Mucosa of descending colon (tissue), 3 donors: ENCODE measurements around the gene KRT75. TPM values are rescaled to one million over a fixed set of nuclear protein-coding genes. Genes with fewer than 3 reads are reported as not detected.

Source experiments
- ATAC-seq: fragments of 200-7000 bp; cut with Tn5 transposase; one replicate; pipeline ENCODE4 v1.9.1; 2020; ENCODE audit warnings: mild to moderate bottlenecking, moderate library complexity
- DNase-seq, 3 donors: peaks; one replicate each; pipeline ENCODE4 v3.0.0-alpha.2; 2020
- H3K36me3 ChIP-seq: fragments of 200-600 bp; one replicate; pipeline ENCODE4 v1.8.0; 2021; ENCODE audit warnings: low read depth, mild to moderate bottlenecking
- H3K4me1 ChIP-seq: fragments of 200-600 bp; one replicate; pipeline ENCODE4 v1.8.0; 2021; ENCODE audit warnings: low read depth, mild to moderate bottlenecking
- H3K4me3 ChIP-seq: fragments of 200-600 bp; one replicate; pipeline ENCODE4 v1.8.0; 2021; ENCODE audit warnings: mild to moderate bottlenecking
- H3K9me3 ChIP-seq: fragments of 200-600 bp; one replicate; pipeline ENCODE4 v1.8.0; 2021; ENCODE audit warnings: mild to moderate bottlenecking
- intact Hi-C, 2 donors: fragments of 100-400 bp; cut with DNase I in 1 of 2; cut with micrococcal nuclease in 1 of 2; formaldehyde crosslinking; loops; one replicate each; pipeline versions ENCODE4 v1.11.0 to v1.11.1; 2022; cut with DNase I, micrococcal nuclease
- total RNA-seq, 3 donors: library from RNA; stranded (reverse); fragmentation: NEBNext Ultra II Directional in 2 of 3; extraction: Animal tissue kit (Norgen Biotek cat#: 25700) in 2 of 3; gene quantifications; one replicate each; pipeline versions ENCODE4 v1.2.1 to v1.2.4, GENCODE V29; 2021 to 2023
- TF ChIP-seq, protein P1 (sequence below): fragments of 200-600 bp; IDR thresholded peaks from one replicate; pipeline ENCODE4 v1.8.0; 2022; ENCODE audit warnings: antibody characterized with exemption, mild to moderate bottlenecking
- donor health status: DM: no; HTN: no; CAD: no; lungs with moderate emphysema.
- donor health status: DM: no; HTN: no; CAD: no.
- donor health status: DM: no; HTN: yes; CAD: no.

The KRT75 gene
- total RNA-seq, 3 donors from 2014 or later, result not detected

DNA sequence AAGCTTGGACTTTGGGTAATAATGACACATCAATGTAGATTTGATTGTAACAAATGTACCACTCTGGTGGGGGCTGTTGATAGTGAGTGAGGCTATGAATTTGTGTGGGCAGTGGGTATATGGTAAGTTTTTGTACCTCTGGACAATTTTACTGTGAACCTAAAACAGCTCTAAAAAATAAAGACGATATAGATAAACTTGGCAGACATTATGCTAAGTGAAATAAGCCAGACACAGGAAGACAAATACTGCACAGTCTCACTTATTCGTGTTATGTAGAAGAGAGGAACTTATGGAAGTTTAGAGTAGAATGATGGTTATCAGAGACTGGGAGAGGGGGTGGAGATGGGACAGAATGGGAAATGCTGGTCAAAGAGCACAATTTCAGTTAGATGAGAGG is 30.7 kb upstream of the KRT75 start:
- ATAC-seq (no peak), DNase-seq (no peak)
- Histone ChIP-seq H3K9me3 (no peaks in the 10 kb centered on the region), H3K4me3 (no peak overlapping the region), H3K4me1 (no peaks in the 10 kb centered on the region), H3K36me3 (no peaks in the 10 kb centered on the region)
- TF ChIP-seq, protein P1, sequence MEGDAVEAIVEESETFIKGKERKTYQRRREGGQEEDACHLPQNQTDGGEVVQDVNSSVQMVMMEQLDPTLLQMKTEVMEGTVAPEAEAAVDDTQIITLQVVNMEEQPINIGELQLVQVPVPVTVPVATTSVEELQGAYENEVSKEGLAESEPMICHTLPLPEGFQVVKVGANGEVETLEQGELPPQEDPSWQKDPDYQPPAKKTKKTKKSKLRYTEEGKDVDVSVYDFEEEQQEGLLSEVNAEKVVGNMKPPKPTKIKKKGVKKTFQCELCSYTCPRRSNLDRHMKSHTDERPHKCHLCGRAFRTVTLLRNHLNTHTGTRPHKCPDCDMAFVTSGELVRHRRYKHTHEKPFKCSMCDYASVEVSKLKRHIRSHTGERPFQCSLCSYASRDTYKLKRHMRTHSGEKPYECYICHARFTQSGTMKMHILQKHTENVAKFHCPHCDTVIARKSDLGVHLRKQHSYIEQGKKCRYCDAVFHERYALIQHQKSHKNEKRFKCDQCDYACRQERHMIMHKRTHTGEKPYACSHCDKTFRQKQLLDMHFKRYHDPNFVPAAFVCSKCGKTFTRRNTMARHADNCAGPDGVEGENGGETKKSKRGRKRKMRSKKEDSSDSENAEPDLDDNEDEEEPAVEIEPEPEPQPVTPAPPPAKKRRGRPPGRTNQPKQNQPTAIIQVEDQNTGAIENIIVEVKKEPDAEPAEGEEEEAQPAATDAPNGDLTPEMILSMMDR, result no peak
- intact Hi-C loops, result no loop called here

DNA sequence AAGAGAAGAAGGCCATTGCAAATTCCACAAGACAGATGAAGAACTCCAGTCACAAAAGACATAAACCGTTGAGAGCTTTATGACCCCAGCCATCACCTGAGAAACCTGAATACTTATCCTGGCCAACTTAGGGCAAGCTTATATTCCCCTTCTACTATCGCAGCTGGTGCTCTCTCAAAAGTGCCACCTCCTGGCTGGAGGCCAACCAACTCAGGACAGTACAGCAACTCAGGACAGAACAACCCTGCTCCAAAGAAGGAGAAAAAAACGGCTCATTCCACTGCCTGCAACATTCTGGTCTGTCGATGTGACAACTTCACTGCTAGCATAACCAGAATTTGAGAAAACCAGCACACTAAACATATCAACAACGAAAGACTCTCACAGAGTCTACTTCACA is 27.5 kb upstream of the KRT75 start:
- Histone ChIP-seq H3K9me3 (no peaks in the 10 kb centered on the region), H3K36me3 (no peaks in the 10 kb centered on the region), H3K4me3 (no peak overlapping the region), H3K4me1 (no peaks in the 10 kb centered on the region)
- DNase-seq (peak in 1 of 3 donors; percentile 38), ATAC-seq (no peak)
- TF ChIP-seq, protein P1, result no peak
- intact Hi-C loops, result no loop called here

DNA sequence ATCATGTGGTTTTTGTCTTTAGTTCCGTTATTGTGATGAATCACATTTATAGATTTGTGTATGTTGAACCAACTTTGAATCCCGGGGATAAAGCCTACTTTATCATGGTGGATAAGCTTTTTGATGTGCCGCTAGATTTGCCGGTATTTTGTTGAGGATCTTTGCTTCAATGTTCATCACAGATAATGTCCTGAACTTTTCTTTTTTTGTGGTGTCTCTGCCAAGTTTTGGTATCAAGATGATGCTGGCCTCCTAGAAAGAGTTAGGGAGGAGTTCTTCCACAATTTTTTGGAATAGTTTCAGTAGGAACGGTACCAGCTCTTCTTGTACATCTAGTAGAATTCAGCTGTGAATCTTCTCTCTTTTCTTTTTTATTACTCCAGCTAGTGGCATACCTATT is 24.7 kb upstream of the KRT75 start:
- Histone ChIP-seq H3K4me3 (no peak overlapping the region), H3K36me3 (no peaks in the 10 kb centered on the region), H3K9me3 (no peaks in the 10 kb centered on the region), H3K4me1 (peaks cover 8% of the 10 kb centered on the region)
- no peak for DNase-seq
- ATAC-seq, result no peak
- TF ChIP-seq, protein P1, result no peak
- intact Hi-C loops, result no loop called here

DNA sequence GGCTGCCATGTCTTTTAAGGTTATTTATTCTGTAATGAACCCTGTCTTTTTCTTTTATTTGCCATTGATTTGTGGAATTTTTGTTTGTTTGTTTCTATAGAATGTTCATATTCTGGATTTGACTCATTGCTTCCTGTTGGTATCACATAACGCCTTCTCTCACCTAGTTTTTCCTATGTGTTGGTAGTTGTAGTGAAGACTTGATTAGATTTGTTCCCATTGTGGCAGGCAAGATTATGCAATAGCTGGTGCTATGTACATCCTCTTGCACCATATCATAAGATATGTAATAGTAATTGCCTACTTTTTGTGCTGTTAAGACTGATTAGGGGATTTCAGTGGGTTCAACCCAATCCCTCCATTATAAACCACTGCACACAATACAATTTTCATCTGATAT is 21.6 kb upstream of the KRT75 start:
- DNase-seq (no peak), ATAC-seq (no peak)
- Histone ChIP-seq H3K4me1 (peaks cover 8% of the 10 kb centered on the region), H3K9me3 (no peaks in the 10 kb centered on the region), H3K4me3 (no peak overlapping the region), H3K36me3 (no peaks in the 10 kb centered on the region)
- TF ChIP-seq, protein P1, result no peak
- intact Hi-C loops, result no loop called here

DNA sequence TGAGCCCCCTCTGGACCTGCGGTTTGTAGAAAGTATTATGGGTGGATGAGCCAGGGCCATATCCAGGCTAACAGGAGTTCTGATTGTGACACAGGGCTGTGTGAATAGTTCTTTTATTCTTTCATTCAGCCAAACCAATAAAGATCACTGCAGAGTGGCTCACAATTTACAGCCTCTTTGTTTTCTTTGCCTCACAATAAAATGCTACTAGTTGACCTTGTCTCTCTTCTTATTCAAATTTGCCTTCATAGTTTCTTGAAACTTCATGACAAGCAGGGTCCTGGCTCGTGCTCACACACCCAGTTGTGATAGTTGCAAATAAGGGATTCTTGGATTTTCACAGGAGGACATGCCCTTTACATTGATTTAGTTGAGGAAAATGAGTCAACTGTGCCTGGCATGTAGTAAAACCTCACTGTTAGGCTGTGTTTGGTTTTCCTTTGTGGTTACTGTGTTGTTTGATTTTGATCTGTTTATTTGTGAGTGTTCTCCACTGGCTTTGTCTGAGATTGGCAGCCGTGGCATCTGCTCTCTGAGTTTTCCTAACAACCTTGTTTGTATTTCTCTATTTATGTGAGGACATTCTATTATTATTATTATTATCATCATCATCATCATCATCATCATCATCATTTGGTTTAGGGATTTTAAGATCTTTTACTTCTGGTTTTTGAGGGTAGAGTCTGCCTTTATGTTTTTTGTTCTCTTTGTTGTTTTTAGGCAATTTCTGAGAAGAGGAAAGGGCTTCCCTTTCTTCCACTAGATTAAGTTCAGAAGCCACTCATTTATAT is 20.4 kb upstream of the KRT75 start:
- TF ChIP-seq, protein P1, result no peak
- H3K4me3 ChIP-seq, result no peak overlapping the region
- no peak for DNase-seq
- H3K4me1 ChIP-seq, result peaks cover 8% of the 10 kb centered on the region
- intact Hi-C loops, result no loop called here
- H3K9me3 ChIP-seq, result no peaks in the 10 kb centered on the region
- peak; percentile 87 for ATAC-seq
- H3K36me3 ChIP-seq, result no peaks in the 10 kb centered on the region
